Activated CD8-positive, alpha-beta T cell treated with anti-CD3 and anti-CD28 coated beads for 36 hours (primary cell): ENCODE data around the gene LSP1. TPM values are rescaled to one million over a fixed set of nuclear protein-coding genes. Genes with fewer than 3 reads are reported as not detected.

Source experiments
- ATAC-seq: fragments of 200-7000 bp; cut with Tn5 transposase; one replicate; pipeline ENCODE4 v1.10.0; 2021; ENCODE audit warnings: mild to moderate bottlenecking, moderate library complexity
- CTCF ChIA-PET: fragments of 350-600 bp; sonication (Branson Sonifier 250); formaldehyde crosslinking; loops from one replicate; lab custom pipeline; 2021; ENCODE audit warnings: antibody characterized with exemption; lab: Charles Lee
- POLR2A ChIA-PET: fragments of 350-600 bp; sonication (Branson Sonifier 250); formaldehyde crosslinking; loops from one replicate; lab custom pipeline; 2021; ENCODE audit warnings: antibody characterized with exemption; lab: Charles Lee
- DNase-seq: peaks from one replicate; pipeline ENCODE4 v3.0.0-alpha.2; 2020
- H3K27ac Mint-ChIP-seq: one replicate; pipeline ENCODE4 v1.8.0; 2021; ENCODE audit warnings: mild to moderate bottlenecking, mixed read lengths
- H3K27me3 Mint-ChIP-seq: one replicate; pipeline ENCODE4 v1.8.0; 2021; ENCODE audit warnings: mixed read lengths
- H3K36me3 Mint-ChIP-seq: one replicate; pipeline ENCODE4 v1.8.0; 2021; ENCODE audit warnings: low read depth, mixed read lengths
- H3K4me1 Mint-ChIP-seq: one replicate; pipeline ENCODE4 v1.8.0; 2021; ENCODE audit warnings: low read depth, mixed read lengths
- H3K4me3 Mint-ChIP-seq: one replicate; pipeline ENCODE4 v1.8.0; 2021; ENCODE audit warnings: mild to moderate bottlenecking, moderate library complexity, mixed read lengths
- H3K9me3 Mint-ChIP-seq: one replicate; pipeline ENCODE4 v1.8.0; 2021; ENCODE audit warnings: mixed read lengths
- intact Hi-C: fragments of 100-400 bp; cut with micrococcal nuclease; formaldehyde crosslinking; loops from one replicate; pipeline ENCODE4 v1.10.0; 2022
- total RNA-seq, 2 experiments: library from RNA; stranded (reverse); gene quantifications; one replicate each; pipeline ENCODE4 v1.2.3, GENCODE V29; 2021
- TF ChIP-seq, protein P1 (sequence below): fragments of 200-600 bp; IDR thresholded peaks from one replicate; pipeline ENCODE4 v1.8.0; 2022; ENCODE audit warnings: antibody characterized with exemption, mild to moderate bottlenecking

The LSP1 gene
- total RNA-seq, 2 experiments from 2014 or later = 247 to 251 TPM

GRCh38 chr11:1931341-1932104 is 78.6 kb downstream of the LSP1 start:
- Mint-ChIP-seq H3K27ac (no peak overlapping the region), H3K9me3 (no peaks in the 10 kb centered on the region), H3K36me3 (no peaks in the 10 kb centered on the region), H3K4me1 (peaks cover 2% of the 10 kb centered on the region), H3K27me3 (no peaks in the 10 kb centered on the region), H3K4me3 (no peak overlapping the region)
- no peak for ATAC-seq
- ChIA-PET POLR2A (no interaction called here), CTCF (interaction anchor here (1.2 kb wide), 1 partner anchor 49 kb away, joined by 3 read pairs; no protein-coding TSS in a partner anchor)
- DNase-seq = no peak
- intact Hi-C loops = no loop called here
- TF ChIP-seq, protein P1, sequence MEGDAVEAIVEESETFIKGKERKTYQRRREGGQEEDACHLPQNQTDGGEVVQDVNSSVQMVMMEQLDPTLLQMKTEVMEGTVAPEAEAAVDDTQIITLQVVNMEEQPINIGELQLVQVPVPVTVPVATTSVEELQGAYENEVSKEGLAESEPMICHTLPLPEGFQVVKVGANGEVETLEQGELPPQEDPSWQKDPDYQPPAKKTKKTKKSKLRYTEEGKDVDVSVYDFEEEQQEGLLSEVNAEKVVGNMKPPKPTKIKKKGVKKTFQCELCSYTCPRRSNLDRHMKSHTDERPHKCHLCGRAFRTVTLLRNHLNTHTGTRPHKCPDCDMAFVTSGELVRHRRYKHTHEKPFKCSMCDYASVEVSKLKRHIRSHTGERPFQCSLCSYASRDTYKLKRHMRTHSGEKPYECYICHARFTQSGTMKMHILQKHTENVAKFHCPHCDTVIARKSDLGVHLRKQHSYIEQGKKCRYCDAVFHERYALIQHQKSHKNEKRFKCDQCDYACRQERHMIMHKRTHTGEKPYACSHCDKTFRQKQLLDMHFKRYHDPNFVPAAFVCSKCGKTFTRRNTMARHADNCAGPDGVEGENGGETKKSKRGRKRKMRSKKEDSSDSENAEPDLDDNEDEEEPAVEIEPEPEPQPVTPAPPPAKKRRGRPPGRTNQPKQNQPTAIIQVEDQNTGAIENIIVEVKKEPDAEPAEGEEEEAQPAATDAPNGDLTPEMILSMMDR = no peak

DNA sequence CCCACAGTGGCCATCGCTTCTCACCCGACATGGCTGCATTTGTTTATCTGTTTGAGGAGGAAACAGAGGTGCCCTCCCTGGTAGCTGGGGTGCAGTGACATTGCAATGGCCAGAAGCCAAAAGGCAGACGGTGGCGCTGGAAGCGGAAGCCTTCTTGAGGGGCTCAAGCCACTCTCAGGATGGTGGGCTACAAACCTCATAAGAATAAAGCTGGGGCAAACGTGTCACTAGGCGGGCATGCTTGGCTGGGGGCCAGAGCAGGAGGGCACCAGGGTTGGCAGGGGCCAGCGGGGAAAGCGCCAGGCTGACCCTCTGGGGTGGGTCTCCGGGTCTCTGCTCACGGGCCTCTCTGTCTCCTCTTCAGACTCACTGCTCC is 79.2 kb downstream of the LSP1 start:
- DNase-seq (no peak), ATAC-seq (no peak)
- Mint-ChIP-seq H3K36me3 (no peaks in the 10 kb centered on the region), H3K27me3 (no peaks in the 10 kb centered on the region), H3K4me3 (no peak overlapping the region), H3K27ac (no peak overlapping the region), H3K9me3 (no peaks in the 10 kb centered on the region), H3K4me1 (peaks cover 2% of the 10 kb centered on the region)
- TF ChIP-seq, protein P1 = no peak
- ChIA-PET POLR2A (no interaction called here), CTCF (interaction anchor here (1.2 kb wide), 1 partner anchor 50 kb away, joined by 3 read pairs; no protein-coding TSS in a partner anchor)
- intact Hi-C loops = no loop called here

GRCh38 chr11:1932681-1933080 is 79.8 kb downstream of the LSP1 start:
- ChIA-PET CTCF (interaction anchor here (1.2 to 1.4 kb wide), 2 partner anchors 50 to 51 kb away, joined by 3 read pairs; no protein-coding TSS in a partner anchor), POLR2A (no interaction called here)
- no peak for DNase-seq
- Mint-ChIP-seq H3K4me3 (no peak overlapping the region), H3K27me3 (no peaks in the 10 kb centered on the region), H3K9me3 (no peaks in the 10 kb centered on the region), H3K36me3 (no peaks in the 10 kb centered on the region), H3K4me1 (peaks cover 2% of the 10 kb centered on the region), H3K27ac (no peak overlapping the region)
- TF ChIP-seq, protein P1 = no peak
- no peak for ATAC-seq
- intact Hi-C loops = no loop called here

DNA sequence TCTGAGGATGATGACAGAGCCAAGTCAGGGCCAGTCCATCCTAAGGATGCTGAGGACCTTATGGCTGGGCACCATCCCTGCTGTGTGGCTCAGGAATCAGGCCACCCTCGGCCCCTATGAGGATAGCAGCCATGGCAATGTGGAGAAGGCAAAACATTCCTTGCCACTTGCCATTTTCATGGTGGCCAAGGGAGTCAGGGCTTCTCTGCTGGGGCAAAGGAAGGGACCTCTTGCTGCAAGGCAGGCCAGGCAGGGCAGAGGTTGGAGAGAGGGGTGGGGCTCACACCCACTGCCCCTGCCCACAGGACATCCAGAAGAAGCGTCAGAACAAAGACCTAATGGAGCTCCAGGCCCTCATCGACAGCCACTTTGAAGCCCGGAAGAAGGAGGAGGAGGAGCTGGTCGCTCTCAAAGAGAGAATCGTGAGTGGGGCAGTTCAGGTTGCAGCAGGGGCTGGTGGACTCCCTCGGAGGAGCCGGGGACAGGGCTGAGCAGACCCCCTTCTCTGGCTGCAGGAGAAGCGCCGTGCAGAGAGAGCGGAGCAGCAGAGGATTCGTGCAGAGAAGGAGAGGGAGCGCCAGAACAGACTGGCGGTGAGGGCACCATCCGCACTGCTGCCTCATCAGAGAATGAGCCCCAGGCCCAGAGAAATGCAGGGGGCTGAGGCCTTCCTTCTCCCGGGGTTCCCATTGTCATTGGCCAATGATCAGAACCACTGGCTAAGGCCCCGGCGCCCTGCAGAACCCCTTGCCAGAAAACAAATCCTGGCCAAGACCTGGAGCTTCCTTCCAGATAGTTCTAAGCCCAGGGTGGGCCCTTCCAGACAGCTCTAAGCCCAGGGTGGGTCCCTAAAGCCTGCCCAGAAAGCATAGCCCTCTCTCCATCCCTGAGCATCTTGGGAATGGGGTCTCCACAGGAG is 80.8 kb downstream of the LSP1 start:
- intact Hi-C loops = no loop called here
- H3K27ac Mint-ChIP-seq = no peak overlapping the region
- ATAC-seq (no peak), DNase-seq (no peak)
- CTCF ChIA-PET = interaction anchor here (0.8 to 1.4 kb wide), 3 partner anchors 52 to 240 kb away, joined by 3 to 6 read pairs (median 3); no protein-coding TSS in a partner anchor
- no peak overlapping the region for H3K4me3 Mint-ChIP-seq
- H3K27me3 Mint-ChIP-seq = no peaks in the 10 kb centered on the region
- H3K9me3 Mint-ChIP-seq = no peaks in the 10 kb centered on the region
- peaks cover 2% of the 10 kb centered on the region for H3K4me1 Mint-ChIP-seq
- H3K36me3 Mint-ChIP-seq = no peaks in the 10 kb centered on the region
- TF ChIP-seq, protein P1 = no peak
- POLR2A ChIA-PET = no interaction called here
